DMS153 (cell line): ENCODE measurements around the gene PTPN9.
"Not testable (repeated sequence)": the region's sequence is repeated elsewhere in the genome, so short reads cannot be mapped to it uniquely, and the experiment has no call there.

ENCODE experiments used
- DNase-seq: peaks from one replicate; lab custom pipeline; 2025; lab: John Stamatoyannopoulos, UW

PTPN9 gene

DNA sequence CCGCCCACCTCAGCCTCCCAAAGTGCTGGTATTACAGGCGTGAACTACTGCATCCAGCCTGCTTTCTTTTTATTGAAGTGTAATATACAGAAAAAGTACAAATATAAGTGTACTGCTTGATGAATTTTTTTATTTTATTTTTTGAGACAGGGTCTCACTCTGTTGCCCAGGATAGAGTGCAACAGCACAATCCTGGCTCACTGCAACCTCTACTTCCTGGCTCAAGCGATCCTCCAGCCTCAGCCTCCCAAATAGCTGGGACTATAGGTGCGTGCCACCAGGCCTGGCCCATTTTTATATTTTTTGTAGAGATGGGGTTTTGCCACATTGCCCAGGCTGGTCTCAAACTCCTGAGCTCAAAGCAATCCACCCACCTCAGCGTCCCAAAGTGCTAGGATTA is 3.8 kb upstream of the PTPN9 start:
- not testable (repeated sequence) for DNase-seq

- no peak for DNase-seq
Observed at GRCh38 chr15:75578173-75578947, 755 bp downstream of the PTPN9 start.

- DNase-seq: no peak
Observed at GRCh38 chr15:75577401-75578172, 1.5 kb downstream of the PTPN9 start.

GRCh38 chr15:75573648-75574384 is 5.3 kb downstream of the PTPN9 start:
- DNase-seq: no peak

GRCh38 chr15:75570126-75570845 is 8.8 kb downstream of the PTPN9 start:
- DNase-seq: no peak

- no peak for DNase-seq
Observed at GRCh38 chr15:75565062-75565970, 13.8 kb downstream of the PTPN9 start.

GRCh38 chr15:75561888-75562287 is 17.2 kb downstream of the PTPN9 start:
- no peak for DNase-seq

- not testable (repeated sequence) for DNase-seq
Observed at GRCh38 chr15:75559360-75559759, 19.8 kb downstream of the PTPN9 start.

GRCh38 chr15:75558955-75559354 is 20.2 kb downstream of the PTPN9 start:
- not testable (repeated sequence) for DNase-seq

DNA sequence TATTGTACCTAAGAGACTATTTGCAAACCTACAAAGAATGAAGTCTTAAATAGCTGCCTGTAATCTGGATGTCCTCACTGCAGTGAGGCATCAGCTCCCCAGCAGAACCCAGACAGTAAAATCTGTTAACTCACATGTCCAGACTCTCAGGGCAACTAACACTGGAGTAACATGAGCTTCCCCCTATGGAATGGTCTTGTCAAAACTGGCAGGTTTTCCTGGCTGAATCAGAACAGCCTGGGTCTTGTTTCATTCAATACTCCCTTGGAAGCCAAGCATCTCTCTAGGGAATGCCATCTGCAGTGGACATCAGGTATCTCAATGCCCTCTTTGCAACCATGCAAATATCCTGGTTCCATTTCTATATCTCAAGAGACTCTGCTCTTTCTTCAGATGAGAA is 24.4 kb downstream of the PTPN9 start:
- DNase-seq: no peak

DNA sequence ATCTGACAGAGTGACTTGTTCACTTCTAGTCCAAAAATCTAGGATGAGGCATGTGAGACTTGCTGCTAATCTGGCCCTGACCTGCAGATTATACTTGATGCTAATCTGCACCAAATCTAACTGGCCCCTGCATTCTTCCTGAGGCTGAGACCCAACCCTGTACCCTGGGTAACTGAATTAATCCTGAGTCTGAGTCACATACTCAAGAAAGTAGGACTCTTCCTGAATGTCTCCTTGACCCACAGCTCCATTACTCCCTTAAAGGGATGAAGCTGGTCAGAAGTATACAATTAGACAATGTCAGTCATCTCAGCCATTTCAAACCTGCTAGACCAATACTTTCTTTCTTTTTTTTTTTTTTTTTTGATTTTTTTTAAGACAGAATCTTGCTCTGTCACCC is 25.5 kb downstream of the PTPN9 start:
- DNase-seq: no peak

DNA sequence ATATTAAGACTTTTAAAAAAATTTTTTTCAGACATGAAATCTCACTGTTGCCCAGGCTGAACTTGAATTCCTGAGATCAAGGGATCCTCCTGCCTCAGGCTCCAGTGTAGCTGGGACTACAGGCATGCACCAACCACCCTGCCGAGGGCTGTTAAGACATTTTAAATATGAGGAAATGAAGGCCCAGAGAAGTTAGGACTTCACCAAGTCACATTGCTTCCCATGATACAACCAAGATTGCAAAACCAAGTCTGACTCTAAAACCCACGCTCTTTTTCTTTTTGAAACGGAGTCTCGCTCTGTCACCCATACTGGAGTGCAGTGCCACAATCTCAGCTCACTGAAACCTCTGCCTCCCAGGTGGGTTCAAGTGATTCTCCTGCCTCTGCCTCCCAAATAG is 28.0 kb downstream of the PTPN9 start:
- no peak for DNase-seq

DNA sequence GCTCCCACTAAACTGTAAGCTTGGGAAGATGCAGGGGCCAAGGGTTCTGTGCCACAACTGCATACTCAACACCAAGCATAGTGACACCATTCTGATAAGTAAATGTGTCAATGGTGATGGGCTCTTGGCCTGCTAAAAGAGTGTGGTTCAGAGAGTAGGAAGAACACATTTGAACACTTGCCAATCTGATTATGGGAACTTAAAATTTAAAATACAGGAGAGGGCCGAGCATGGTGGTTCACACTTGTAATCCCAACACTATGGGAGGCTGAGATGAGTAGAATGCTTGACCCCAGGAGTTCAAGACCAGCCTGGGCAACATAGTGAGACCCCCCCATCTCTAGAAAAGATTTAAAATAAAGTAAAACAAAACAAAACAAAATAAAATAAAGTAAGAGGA is 34.1 kb downstream of the PTPN9 start:
- no peak for DNase-seq

DNA sequence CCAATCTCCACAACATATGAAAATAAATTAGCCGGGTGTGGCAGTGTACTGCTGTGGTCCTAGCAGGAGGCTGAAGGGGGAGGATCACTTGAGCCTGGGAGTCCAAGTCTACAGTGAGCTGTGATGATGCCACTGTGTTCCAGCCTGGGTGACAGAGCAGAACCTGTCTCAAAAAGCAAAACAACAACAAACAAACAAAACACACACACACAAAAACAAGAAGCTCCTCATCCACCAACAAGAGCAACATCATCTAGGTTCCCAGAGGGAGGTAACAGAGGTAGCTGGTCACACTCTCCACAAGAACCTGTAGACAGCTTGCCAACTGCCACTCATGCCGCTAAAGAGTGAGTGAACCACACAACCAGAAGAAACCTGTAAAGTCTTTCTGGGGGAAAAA is 34.8 kb downstream of the PTPN9 start:
- DNase-seq: no peak

DNA sequence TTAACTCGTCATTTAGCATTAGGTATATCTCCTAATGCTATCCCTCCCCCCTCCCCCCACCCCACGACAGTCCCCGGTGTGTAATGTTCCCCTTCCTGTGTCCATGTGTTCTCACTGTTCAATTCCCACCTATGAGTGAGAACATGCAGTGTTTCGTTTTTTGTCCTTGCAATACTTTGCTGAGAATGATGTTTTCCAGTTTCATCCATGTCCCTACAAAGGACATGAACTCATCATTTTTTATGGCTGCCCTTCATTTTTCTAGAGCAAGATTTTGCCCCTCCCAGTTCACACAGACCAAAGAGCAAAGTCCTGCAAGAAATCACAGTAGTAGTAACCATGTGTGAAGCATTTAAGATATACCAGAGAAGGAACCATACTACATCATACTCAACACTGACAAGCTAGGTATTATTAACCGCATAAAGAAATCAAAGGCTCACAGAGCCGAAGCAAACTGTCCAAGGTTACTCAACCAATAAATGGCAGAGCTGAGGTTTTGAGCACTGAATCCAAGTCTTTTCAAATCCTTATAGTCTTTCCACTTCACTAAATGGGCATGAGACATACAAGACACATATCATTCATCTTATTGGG is 36.1 kb downstream of the PTPN9 start:
- not testable (repeated sequence) for DNase-seq

- DNase-seq: no peak
Observed at GRCh38 chr15:75542386-75542797, 36.7 kb downstream of the PTPN9 start.

DNA sequence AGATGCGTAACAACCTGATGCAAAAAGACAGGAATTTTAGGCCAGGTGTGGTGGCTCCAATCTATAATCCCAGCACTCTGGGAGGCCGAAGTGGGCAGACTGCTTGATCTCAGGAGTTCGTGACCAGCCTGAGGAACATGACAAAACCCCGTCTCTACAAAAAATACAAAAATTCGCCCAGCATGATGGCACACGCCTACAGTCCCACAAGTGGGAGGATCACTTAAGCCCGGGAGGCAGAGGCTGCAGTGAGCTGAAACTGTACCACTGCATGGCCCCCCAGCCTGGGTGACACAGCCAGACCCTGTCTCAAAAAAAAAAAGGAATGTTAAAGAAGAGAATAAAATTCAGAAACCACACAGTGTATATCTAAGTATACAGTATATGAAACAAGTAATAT is 40.7 kb downstream of the PTPN9 start:
- no peak for DNase-seq

DNA sequence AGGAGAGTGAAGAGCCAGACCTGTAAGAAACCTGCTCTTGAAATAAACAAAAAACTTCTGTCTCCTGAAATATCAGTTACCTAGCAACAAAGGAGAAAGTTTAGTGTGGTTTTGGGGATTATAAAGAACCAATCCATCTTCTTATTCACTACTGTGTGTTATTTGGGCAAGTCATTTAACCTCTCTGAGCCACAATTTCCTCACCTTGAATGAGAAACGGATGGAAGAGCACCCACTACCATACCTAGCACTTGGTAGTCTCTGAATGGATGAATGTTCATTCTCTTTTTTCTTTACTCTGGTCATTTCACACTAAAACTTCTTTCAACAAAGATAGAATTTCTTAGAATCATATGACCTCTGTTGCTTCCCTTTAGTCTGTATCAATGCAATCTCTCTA is 45.2 kb downstream of the PTPN9 start:
- no peak for DNase-seq

DNA sequence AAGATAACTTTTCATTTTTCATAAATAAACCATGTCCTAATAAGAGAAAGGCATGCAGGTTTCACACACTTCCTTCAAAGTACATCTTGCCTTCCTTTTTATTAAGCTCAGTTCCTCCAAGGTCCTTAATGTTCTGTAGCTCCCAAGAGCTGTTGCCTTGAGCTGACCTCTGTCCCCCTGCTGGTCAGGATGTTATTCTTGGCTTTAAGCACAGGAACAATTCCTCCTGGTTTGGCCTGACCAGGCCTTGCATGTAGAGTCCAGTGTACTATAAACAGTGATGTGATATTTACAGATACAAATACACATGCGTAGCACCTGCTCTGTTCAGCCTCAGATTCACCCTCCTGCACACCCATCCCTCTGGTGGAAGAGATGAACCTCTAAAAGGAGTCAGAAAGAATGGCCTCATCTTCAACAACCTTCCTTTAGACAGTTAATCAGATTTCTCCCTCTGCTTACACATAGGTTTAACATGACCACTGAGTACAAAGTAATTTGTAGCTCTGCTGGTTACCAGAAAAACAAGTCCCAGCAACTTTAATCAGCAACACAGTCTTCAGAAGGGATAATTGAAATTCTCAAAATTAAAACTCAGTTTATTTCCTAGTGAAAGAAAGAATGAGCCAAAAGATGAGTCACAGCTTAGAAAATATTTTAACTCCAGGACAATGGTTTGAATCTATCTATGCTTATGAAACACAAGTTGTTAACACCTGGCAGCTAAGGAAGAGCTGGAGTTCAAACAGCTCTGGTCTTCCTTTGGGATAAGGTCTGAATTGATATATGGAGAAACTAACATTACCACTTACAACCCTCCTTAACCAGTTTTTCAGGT is 46.5 kb downstream of the PTPN9 start:
- no peak for DNase-seq

GRCh38 chr15:75531041-75531450 is 48.1 kb downstream of the PTPN9 start:
- no peak for DNase-seq
